Hematopoietic multipotent progenitor cell treated with erythropoietin and hydrocortisone succinate and interleukin-3 and kit ligand, for 15 days (in vitro differentiated cells): ENCODE data around the gene NUP210.
"Not testable (repeated sequence)": the region's sequence is repeated elsewhere in the genome, so short reads cannot be mapped to it uniquely, and the experiment has no call there.

Source experiments
- DNase-seq: peaks from one replicate; pipeline ENCODE4 v3.0.0-alpha.2; 2015; ENCODE audit warnings: low spot score

The NUP210 gene

DNA sequence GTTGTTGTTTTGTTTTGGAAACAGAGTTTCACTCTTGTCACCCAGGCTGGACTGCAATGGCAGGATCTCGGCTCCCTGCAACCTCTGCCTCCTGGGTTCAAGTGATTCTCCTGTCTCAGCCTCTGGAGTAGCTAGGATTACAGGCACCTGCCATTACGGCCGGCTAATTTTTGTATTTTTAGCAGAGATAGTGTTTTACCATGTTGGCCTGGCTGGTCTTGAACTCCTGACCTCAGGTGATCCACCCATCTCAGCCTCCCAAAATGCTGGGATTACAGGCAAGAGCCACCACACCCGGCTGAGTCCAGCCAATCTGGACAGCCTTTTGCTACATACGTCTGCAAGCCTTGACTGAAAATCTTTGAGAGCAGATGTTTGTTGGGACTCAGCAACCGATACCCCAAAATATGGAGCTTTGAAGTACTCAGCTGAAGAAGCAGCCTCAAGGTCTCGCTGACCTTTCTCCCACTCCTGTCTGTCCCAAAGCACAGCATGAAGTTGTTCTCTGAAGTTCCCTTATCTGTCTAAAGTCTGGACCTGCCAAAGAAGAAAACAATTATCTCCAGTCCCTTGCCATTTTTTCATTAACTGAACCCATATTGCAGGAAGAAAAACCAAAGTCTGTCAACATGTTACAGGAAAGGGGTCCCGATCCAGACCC is 9.6 kb upstream of the NUP210 start:
- no peak for DNase-seq

DNA sequence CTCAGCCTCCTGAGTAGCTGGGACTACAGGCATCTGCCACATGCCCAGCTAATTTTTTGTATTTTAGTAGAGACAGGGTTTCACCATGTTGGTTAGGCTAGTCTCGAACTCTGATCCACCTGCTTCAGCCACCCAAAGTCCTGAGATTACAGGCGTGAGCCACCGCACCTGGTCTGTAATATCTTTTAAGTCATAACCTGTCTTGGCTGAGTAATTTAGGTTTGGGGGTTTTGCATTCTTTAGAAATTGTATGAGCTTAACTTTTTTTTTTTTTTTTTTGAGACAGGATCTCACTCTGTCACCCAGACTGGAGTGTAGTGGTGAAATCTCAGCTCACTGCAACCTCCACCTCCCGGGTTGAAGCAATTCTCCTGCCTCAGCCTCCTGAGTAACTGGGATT is 8.6 kb upstream of the NUP210 start:
- not testable (repeated sequence) for DNase-seq

DNA sequence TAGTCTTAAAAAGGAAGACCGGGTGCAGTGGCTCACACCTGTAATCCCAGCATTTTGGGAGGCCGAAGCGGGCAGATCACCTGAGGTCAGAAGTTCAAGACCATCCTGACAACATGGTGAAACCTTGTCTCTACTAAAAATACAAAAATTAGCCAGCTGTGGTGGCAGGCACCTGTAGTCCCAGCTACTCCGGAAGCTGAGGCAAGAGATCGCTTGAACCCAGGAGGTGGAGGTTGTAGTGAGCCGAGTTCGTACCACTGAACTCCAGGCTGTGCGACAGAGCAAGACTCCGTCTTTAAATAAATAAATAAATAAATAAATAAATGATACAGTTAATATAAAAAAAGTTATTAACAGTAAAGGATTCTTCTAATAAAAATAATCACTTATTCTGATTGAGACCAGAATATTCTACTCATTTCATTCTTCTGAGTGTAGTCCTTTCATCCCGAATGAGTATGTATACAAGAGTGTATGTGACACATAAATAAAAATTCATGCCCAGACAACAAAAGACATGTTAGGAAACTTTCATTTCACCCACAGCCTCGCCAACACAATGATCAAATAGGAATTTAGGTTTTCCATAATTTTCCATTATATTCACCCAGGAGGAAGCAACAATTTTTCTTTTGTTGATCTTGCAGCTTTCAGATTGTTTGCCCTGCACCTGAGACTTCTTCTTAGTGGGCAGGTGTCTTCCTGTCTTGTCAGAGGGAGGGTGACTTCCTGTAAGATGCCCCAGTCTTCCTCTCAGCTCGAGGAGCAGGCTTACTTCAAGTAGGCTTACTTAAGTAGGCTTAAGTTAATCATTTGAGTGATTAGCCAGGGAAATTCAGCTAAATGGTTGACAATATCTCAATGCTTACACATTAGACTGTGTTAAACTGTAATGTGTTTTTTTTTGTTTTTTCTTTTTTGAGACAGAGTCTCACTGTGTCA is 7.8 kb upstream of the NUP210 start:
- no peak for DNase-seq

DNA sequence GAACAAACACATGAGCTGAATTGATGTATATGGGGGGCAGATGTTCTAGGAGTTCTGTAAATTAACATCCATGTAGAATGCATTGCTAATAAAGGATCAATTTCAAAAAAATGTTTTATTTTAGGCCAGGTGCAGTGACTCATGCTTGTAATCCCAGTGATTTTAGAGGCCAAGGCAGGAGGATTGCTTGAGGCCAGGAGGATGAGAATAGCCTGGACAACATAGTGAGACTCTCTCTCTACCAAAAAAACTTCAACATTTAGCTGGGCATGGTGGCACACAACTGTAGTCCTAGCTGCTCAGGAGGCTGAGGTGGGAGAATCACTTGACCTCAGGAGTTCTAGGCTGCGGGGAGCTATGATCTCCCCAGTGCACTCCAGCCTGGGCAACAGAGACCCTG is 6.5 kb upstream of the NUP210 start:
- no peak for DNase-seq

DNA sequence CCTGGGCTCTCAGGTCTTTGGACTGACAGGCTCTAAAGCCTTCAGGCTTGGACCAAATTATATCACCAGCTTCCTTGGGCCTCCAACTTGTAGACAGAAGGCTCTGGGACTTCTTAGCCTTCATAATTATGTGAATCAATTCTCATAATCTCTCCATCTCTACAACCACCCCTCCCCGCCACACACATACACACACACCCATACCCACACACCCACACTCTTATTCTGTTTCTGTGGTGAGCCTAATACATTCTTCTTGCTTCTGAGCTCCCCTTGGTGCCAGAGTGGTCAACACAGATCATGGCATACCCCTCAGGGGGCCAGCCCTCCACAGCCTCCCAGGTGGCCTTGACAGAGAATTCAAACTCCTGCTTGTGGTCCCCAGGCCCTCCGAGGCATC is 5.6 kb upstream of the NUP210 start:
- no peak for DNase-seq

DNA sequence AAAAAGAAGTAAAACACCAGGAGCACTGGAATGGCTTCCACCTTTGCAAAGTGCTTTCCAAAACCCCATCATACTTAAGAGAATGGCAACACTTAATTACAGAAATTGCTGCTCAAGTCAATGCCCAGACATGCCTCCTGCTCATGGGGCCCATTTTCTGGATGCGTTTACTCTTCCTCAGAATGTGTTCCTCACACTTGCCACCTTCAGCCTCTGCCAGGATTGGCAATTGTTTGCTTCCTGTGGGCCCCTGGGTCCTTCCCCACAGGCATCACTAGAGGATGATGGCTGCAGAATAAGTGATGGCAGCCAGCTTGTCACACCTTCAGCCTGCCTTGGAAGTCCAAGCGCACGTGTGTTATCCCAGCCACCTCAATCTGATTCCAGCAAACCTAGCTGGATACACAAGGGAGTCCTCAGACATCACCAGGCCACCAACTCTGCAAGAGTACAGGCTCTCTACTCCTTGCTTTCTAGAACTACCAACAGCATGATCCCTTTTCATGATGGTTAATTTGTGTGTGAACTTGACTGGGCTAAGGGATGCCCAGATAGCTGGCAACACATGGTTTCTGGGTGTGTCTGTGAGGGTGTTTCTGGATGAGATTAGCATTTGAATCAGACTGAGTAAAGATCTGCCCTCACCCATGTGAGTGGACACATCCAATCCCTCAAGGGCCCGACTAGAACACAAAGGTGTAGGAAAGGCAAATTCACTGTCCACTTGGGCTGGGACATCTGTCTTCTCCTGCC is 4.9 kb upstream of the NUP210 start:
- DNase-seq = no peak

DNA sequence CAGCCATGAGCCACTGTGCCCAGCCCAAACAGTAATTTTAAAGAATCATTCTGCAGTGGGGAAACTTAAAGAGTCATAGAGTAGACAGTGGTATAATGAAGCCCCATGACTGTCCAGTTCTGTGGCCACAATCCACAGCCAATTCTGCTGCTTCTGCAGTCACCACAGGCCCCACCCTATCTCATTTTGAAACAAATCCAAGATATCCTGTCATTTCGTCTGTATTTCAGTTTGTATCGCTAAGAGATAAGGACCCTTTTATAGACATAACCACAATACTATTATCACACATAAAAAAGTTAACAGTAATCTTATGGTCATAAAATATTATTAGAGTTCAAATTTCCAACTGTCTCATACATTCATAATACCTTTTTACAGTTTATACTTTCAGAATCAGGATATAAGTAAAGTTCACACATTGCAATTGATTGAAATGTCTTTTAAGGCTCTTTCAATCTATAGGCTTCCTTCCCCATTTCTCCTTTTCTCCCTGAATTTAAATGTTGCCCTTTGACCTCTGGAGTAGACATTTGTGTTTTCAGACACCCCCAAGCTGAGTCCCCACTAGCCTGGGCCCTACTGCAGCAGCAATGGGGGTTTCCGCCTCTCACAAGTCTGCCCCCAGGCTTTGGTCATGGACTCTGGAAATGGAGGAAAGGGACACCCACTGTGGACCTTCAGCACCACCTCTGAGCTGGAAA is 4.2 kb upstream of the NUP210 start:
- no peak for DNase-seq

DNA sequence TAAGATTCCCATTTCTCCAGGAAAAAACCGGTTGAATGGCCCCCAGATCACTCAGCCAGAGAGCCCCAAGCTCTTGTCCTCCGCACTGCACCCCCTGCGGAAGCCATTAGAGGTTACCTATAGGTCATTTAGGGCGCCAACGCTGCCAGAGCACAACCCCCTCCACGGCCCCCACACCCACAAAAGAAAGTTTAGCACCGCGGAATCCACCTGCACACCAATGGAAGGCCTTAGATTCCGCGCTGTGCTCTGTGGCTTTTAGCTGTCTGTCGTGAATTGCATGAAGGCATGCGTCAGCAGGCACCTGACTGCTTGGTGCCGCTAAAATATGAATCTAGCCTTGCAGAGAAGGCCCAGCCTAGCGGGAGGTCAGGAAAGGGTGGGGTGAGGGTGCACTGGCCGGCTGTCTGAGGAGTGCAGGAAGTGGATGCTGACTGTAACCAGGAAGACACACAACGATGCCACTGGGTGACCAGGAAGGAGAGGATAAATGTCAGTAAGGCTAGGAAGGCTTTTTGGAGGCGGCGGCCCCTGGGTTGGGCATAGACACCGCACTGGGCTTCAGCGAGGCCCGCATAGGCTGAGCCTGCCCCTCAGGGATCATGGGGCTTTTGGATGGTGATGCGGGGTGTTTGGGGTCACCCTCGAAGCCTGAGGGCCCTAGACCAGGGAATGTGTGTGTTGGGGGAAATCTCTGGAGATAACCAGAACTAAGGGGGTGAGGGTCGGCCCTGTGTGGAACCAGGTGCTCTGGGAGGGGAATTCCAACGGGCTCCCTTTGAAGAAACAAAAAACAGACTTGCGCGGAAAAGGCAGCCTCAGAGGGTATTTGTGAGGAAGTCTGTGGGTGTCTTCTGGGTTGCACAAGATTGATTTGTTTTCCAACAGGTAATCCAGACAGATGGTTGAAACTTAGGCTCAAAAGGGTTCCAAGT is 976 bp upstream of the NUP210 start:
- no peak for DNase-seq

DNA sequence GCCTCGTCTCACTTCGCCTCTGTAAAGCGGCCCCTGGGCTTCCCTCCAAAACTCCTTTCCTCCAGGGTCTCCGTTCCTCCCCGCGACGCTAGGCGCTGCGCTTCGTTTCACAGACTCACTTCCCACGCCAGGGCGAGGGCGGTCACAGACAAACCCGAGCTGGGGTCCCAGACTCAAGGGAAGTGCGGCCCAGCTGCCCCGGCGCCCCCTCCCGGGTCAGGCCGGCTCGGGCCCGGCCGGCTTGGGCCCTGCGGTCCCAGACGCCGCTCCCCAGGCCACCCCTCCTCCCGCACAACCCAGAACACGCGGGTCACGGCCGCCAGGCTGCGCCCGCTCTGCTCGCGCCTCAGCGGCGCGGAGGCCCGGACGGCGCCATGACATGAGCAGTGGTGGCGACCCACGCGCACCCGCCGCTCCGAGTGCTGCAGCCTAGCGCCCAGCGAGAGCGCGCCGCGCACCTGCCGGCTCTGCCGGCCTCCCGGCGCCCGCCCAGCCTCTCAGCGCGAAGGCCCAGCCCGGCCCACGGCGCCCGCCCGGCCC is 547 bp downstream of the NUP210 start:
- peak; percentile 59 for DNase-seq

DNA sequence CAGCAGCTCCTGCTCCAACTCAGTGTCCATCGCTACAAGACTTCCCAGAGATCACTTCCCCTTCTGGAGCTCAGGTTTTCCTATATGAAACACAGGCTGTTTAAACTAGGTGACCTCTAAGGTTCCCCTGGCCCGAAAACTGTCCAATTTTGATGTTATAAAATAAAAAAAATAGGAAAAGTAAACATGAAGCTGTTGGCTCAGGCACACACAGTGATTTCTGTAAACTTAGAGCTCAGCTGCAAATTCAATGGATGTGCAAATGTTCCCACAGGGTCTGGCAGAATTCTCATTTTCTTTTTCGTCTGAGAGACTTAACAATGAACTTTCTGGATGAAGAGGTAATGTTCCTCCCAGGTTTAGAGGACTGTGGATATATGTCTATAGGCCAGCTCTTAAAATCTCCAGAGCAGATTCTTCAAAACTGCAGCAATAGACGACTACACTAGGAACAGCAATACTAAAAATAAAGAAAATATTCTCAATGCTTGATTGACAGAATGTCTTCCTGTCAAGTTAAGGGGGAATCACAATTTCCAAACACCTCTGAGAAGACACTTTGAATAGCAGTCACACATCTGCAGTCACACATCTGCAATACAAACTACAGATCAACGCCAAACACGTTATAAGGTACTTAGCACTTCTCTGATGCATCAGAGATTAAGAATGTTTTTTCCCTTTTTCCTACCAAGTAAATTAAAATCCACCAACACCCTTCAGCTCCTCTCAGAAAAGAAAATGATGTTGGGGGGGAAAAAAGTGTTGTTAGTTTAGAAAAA is 2.8 kb downstream of the NUP210 start:
- DNase-seq = no peak

DNA sequence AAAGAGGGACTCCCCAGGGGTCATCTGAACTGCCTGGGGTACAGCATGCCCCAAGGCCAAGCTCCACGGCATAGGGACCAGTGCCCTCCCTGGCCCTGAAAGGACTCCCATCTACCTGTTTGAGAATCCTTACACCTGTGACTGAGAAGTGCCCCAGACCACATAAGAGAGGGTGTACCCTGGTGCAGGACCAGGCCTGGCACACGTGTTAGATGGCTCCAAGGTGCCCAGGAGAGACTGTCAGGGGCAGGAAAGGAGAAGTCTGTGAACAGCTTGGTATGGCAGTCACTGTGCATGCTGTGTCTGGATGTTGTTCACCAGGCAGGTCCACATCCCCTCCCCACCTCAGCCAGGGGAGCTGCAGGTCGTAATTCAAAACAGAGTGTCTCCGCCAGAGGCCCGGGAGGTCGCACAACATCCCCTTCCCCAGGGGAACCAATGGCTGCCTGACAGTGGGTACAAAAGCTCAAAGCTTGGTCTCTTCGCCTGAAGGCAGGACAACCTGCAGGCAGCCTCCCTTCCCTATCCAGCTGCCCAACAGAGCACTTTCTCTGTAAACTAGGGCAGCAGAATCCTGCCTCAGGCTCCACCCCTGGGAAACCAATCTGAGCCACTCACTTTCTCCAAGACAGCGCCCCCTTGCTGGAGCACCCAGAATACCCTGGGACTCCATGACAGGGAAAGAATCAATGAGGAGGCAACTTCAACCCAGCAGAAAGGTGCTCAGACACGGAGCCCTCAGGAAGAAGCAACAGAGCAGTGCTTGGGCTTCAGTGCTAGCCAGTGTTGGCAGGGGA is 3.9 kb downstream of the NUP210 start:
- no peak for DNase-seq

DNA sequence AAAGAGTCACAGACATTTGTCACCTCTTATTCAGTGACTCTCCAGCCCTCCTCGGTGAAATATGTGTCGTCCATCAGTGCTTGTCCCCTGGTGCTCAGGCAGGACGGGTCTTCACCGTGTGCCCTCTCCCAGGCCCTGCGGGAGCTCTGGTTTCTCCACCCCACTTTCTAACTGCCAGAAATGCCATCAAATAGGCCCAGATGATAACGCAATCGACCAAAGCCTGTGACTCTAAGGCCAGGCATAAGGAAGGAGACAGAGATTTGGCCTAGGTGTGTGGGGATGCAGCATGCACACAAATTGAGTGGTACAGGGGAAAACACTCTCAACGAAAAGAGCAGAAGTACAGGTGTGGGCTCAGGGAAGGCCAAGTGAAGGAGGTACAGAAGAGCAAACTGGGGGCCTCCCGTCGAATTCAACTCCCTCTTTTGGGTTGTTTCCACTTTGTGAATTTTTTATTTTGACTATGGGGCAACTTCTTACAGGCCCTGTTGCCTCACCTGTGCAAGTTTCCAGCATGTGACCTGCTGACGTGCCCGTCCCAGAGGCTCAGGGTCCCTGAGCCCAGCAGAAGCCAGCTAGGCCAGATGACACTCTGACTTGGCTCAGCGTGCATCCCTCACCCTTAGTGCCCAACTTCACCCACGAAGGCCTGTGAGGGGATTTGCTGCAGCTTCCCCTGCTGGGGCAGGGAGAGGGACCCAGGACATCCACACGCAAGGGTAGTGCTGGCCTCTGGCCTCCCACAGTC is 4.7 kb downstream of the NUP210 start:
- DNase-seq = no peak

DNA sequence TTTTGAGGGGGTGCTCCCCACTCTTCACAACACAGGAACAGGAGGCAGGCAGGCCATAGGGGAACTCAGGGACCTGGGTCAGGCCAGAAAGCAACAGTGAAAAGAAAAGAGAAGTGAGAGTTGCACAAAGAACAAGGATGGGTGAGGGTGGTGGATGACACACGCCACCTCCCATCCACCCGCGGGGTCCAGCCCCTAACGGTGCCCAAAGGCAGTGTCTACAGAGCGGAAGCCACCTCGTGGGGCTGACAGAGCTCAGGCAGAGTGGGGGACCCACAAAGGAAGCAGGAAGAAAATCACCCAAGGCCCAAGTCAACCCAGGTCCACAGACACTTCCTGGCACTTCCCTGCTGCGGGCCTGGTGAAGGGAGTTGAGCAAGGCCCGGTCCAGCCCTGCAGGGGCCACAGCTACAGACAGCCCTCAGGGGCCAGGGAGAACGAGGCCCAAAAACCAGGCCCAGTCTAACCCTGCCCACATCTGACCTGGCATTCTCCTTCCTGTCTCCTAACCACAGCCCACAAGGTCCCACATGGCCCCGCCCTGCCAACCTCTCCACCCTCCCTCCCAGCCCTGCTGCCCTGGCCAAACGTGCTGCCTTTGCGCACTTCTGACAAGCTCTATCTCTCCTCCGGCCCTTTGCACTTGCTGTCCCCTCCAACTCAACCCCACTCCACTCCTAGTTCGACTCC is 5.9 kb downstream of the NUP210 start:
- DNase-seq = peak; percentile 78

DNA sequence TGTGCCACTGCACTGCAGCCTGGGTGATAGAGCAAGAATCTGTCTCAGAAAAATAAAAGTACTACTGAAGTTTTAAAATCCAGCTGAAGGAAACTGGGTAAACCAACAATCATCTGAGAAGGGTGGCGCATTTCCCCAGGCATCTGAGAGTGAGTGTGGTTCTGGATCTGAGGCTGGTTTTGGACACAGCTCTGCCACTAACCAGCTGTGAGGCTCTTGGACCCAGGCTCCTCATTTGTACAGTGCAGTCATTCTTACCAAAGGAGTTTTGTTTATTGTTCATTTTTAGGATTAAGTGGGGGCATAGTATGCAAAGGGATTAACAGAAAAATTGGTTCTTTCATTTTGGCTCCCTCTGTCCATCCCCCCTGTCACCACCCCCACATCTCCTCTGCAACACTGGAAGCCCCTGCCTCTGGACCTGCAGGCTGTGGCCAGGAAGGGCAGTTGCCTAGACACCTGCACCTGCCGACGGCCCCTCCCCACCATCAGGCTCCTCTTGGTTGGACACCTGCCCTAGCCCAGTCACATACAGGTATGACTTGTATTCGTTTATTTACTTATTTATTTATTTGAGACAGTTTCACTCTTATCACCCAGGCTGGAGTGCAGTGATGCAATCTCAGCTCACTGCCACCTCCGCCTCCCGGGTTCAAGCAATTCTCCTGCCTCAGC is 8.8 kb downstream of the NUP210 start:
- DNase-seq = no peak

DNA sequence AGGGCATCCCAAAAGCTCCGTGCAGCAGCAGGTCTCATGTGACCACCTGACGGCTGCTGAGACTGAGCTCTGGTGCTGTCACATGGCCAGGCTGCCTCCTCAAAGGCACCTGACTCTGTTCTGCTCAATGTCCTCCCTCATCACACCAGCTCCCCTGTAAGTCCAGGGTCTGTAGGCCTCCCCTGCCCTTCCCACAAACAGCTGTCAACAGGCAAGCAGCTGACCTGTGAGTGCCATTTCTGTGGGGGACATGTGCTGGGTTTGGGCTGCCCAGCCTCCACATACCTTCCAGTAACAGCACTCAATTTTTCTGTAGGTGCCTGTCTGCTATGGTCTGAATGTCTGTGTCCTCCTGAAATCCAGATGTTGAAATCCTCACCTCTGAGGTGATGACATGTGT is 11.2 kb downstream of the NUP210 start:
- no peak for DNase-seq

DNA sequence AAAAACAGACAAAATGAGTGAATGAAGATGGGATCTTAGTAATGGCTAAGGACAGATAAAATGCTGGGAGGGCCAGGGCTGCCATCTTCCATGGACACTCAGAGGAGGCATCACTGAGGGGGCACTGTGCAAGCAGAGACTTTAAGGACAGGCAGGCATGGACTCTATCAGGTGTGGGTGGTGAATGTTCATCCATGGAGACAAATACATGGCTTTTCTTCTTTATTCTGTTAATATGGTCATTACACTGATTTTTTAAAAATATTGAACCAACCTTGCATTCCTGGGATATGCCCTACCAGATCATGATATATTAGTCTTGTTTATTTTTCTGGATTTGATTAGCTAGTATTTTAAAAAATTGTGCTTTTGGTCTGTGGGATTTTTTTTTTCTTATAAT is 12.2 kb downstream of the NUP210 start:
- no peak for DNase-seq

DNA sequence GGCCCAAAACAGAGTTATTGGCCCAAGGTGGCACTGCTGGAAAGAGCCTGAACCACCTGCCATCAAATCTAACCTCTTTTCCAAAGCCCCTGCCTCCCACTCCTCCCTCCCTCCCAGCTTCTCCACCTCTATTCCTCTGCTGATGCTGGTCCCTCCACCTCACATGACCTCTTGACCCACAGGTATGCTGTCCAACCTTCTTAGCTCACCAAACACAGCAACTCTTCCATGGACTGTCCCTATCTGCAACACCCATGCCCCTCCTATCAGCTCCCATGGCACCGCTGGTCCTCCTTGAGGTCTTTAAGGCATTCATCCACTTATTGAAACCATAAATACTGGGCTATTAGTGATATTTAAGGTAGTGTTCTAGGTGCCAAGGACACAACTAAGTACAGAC is 12.6 kb downstream of the NUP210 start:
- no peak for DNase-seq
